Activated CD8-positive, alpha-beta memory T cell treated with anti-CD3 and anti-CD28 coated beads for 24 hours (primary cell): ENCODE measurements around the gene MRC2.

Experiments used
- DNase-seq: peaks from one replicate; pipeline ENCODE4 v3.0.0-alpha.2; 2020

MRC2 gene

DNA sequence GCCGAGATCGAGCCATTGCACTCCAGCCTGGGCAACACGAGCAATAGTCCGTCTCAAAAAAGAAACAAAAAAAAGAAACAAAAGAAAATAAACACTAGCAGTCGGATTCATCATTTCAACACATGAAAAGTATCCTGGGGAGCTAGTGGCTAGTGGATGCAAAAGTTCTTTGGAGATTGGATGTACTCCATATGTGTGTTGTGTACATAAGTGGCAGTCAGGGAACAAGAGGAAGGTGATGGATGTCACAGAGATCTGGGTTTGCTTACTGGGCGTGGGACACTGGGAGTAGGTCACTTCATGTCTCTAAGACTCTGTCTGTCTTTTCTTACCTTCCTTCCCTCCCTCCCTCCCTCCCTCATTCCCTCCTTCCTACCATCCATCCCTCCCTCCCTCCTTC lies 35.4 kb downstream of the MRC2 start:
- no peak for DNase-seq

- DNase-seq, result no peak
Observed at GRCh38 chr17:62663304-62663703, 35.8 kb downstream of the MRC2 start.

GRCh38 chr17:62664336-62665120 lies 37.1 kb downstream of the MRC2 start:
- DNase-seq, result no peak

DNA sequence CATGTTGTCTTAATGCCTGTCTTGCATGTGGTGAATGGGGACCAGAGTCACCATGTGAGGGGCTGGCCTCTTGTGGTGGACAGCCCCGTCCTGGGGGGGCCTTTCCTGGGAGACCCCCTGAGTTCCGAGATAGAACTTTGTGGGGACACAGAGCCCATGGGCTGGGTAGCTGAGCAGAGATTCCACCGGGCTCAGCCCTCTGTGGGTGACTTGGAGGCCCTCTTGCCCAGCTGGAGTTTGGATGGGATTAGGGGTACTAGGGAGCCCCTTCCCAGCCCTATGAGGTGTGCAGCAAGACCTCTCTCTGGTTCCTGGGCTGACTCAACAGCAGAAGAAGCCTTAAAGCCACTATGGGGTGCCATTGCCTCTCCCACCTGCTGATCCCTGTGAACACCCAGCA lies 38.1 kb downstream of the MRC2 start:
- DNase-seq, result no peak

GRCh38 chr17:62666061-62666800 lies 38.8 kb downstream of the MRC2 start:
- DNase-seq, result no peak

DNA sequence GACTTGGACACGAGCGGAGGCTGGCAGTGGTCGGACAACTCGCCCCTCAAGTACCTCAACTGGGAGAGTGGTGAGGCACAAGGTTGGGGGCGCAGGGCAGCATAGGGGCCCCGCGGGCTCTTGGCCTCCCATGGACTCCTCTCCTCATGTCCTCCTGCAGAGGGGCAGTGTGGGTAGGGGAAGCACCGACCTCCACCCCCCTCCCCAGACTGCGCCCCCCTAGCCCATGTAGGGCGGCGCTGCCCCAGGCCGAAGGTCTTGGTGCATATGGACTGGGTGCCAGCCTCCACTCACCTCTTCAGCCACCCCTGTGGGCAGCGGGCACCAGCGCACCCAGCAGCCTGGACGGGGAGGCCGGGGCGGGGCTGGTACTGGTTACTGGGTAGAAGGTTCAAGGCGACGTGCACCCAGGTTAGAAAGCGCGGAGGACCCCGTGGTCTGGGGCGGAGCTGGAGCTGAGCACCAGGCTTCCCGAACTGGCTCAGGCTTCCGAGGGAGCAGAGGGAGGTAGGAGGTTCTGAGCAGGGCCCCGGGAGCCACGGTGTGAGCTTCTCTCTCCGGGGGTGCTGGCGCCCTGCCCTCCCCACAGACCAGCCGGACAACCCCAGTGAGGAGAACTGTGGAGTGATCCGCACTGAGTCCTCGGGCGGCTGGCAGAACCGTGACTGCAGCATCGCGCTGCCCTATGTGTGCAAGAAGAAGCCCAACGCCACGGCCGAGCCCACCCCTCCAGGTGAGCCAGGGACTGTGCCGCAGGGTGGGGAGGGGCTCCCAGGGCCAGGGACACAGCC lies 39.5 kb downstream of the MRC2 start:
- no peak for DNase-seq

- DNase-seq, result no peak
Observed at GRCh38 chr17:62668091-62668804, 40.8 kb downstream of the MRC2 start.

DNA sequence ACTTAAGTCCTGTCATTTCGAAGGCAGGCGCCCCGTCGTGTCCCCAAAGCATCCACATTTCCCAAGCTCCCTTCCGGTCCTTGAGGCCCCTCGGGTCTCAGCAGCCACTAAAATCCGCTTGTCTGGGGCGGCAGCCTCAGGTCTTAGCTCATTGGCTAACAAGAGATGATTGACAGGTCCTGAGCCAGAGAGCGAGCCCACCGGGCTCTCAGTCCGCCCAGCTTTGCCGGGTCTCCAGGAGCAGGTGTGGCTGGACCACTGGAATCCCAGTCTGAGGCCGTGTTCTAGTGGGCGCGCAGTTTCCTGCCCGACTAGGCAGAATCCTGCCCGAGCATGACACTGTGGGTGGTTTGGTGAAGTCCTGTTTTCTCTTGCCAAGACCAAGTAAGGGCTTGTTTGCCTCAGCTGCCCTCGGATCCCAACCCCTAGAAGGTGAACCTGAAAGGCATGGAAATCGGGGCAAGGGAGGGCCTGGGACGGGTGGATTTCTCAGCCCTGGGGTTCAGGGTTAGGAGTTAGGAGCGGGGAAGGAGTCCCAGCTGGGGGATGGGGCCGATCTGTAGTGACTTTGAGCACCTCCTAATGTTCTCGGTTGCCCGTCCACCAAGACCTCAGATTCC lies 42.8 kb downstream of the MRC2 start:
- no peak for DNase-seq

GRCh38 chr17:62671553-62671952 lies 44.1 kb downstream of the MRC2 start:
- DNase-seq, result no peak

DNA sequence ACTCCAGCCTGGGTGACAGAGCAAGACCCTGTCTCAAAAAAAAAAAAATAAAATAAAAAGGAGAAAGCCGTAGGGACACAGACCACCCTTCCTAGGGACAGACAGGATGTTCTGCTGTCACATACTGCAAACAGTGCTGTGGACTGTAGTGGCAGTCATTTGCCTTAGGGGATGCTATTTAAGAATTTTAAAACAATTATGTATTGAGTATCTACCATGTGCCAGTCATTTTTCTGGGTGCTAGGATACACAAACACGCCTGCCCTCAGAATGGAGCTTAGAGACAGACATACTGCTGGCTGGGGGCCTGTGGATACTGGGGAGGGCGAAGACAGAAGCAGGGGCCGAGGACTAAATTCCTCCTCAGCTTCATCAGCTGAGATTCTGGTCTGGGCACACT lies 45.5 kb downstream of the MRC2 start:
- DNase-seq, result no peak

DNA sequence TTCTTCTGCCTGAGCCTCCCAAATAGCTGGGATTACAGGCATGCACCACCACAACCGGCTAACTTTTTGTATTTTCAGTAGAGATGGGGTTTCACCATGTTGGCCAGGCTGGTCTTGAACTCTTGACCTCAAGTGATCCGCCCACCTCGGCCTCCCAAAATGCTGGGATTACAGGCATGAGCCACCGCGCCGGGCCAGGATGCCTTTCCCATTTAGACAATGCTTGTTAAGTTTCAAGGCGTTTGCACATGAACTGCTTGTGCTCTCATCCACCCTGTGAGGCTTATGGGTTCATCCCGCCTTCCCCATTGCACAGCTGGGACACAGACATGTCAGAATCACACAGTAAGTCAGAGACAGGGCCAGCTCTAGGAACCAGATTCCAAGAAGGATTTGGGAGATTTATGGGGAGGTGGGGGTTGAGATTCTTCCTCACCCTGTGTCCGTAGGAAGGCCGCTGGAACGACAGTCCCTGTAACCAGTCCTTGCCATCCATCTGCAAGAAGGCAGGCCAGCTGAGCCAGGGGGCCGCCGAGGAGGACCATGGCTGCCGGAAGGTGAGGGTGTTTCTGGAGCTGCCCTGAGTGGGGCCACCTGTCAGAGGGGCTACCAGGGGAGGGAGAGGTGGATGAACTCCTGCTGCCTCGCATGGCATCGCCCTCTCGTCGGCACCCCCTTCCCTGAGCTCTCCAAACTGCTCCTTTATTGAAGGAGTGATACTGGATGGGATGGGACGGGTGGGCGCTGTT lies 46.3 kb downstream of the MRC2 start:
- DNase-seq, result no peak

DNA sequence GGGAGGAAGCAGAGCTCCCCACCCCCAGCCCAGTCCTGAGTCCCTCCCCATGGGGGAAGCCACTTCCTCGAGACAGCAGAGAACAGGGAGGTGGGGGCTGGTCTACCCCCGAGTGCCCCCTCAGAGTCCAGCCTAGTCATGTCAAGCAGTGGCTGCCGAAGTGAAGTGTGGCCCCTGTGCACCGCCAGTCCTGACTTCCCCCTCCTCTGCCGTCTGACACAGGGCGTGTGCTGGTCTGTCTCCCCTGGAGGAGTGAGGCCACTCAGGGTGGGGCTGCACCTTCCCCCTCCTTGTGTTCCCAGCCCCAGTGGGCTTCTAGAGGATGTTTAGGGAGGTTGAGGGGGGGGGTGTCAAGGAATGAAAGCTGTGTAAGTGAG lies 46.9 kb downstream of the MRC2 start:
- no peak for DNase-seq

- no peak for DNase-seq
Observed at GRCh38 chr17:62674841-62675240, 47.4 kb downstream of the MRC2 start.

DNA sequence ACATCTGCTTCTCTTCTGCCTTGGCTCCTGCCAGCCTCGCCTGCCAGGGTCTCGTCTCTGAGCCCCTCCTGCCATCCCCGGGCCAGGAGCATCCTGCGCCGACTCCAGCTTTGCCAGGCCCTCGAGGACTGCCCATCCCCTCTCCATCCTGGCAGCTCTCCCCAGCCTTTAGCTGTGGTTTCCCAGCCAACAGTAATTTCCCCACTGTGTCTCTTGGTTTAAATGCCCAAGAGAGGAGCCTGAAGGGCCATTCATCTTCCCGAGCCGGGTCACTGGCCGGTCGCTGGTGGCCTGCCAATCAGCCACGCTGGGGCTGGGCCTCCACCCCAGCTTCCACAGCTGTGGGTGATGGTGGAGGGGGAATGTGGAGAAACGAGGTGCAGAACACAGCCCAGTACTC lies 47.8 kb downstream of the MRC2 start:
- DNase-seq, result no peak

GRCh38 chr17:62675701-62676100 lies 48.2 kb downstream of the MRC2 start:
- DNase-seq, result no peak

DNA sequence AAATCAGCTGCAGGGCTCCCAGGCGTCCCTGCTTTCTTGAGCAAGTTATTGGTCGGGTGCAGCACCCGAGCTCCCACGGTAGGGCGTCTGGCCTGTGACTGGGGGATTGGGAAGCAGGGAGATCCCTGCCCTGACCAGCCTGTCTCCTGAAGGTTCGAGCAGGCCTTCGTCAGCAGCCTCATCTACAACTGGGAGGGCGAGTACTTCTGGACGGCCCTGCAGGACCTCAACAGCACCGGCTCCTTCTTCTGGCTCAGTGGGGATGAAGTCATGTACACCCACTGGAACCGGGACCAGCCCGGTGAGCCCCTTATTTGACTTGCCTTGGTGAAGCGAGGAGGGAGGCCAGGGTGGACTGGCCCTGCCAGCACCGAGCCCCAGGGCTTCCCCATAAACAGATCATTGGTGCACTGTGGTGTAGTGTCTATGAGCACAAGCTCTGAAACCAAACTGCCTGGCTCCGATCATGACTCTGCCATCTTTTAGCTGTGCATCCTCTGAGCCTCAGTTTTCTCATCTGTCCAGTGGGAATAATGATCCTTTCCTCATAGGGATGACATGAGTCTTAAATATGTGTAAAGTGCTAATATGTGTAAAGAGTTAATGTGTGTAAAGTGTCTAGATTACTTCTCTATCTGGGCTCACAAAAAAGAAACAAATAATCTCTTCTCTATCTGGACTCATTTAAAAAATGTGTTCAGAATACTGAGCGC lies 48.9 kb downstream of the MRC2 start:
- DNase-seq, result no peak

- DNase-seq, result no peak
Observed at GRCh38 chr17:62676952-62677596, 49.6 kb downstream of the MRC2 start.

- no peak for DNase-seq
Observed at GRCh38 chr17:62678214-62678919, 50.9 kb downstream of the MRC2 start.

- DNase-seq, result no peak
Observed at GRCh38 chr17:62679866-62680377, 52.5 kb downstream of the MRC2 start.
